CD4-positive, alpha-beta T cell (primary cell): ENCODE results near the gene AGBL4. TPM values are rescaled to one million over a fixed set of nuclear protein-coding genes. Genes with fewer than 3 reads are reported as not detected.

Experiments used
- ATAC-seq: fragments of 200-7000 bp; cut with Tn5 transposase; one replicate; pipeline ENCODE4 v1.10.0; 2022; ENCODE audit warnings: mild to moderate bottlenecking; ENCODE audit not compliant: poor library complexity
- CTCF ChIA-PET: fragments of 350-600 bp; sonication (Branson Sonifier 250); formaldehyde crosslinking; loops from one replicate; lab custom pipeline; 2021; ENCODE audit warnings: antibody characterized with exemption, inconsistent platforms; lab: Charles Lee
- POLR2A ChIA-PET: fragments of 350-600 bp; sonication (Branson Sonifier 250); formaldehyde crosslinking; loops from one replicate; lab custom pipeline; 2021; ENCODE audit warnings: antibody characterized with exemption, inconsistent platforms; lab: Charles Lee
- DNase-seq, 14 experiments: peaks; one replicate each; pipeline ENCODE4 v3.0.0-alpha.2; 2013 to 2020; ENCODE audit warnings: mixed read lengths in 2 of 14
- H3K27ac ChIP-seq, 2 donors: one replicate each; pipeline versions ENCODE4 v1.5.1 to v1.7.0; 2013; ENCODE audit warnings: low read length in 2 of 2, low read depth in 1 of 2, mild to moderate bottlenecking in 1 of 2
- H3K27me3 ChIP-seq, 2 experiments: 1 replicate in 1 of 2; 2 replicates in 1 of 2; pipeline versions ENCODE4 v1.6.1 to v1.7.0; 2013; ENCODE audit warnings: low read length in 2 of 2, control low read depth in 1 of 2, mild to moderate bottlenecking in 1 of 2, moderate library complexity in 1 of 2; ENCODE audit not compliant: insufficient read depth in 2 of 2, control insufficient read depth in 1 of 2
- H3K36me3 ChIP-seq: one replicate; pipeline ENCODE4 v1.6.1; 2013; ENCODE audit warnings: low read length, control low read depth; ENCODE audit not compliant: insufficient read depth
- H3K4me1 ChIP-seq: one replicate; pipeline ENCODE4 v1.6.1; 2013; ENCODE audit warnings: low read length, control low read depth; ENCODE audit not compliant: insufficient read depth
- H3K4me3 ChIP-seq: one replicate; pipeline ENCODE4 v1.5.1; 2013; ENCODE audit warnings: mild to moderate bottlenecking, low read length, moderate library complexity
- H3K9me3 ChIP-seq, 2 experiments: 1 replicate in 1 of 2; 2 replicates in 1 of 2; pipeline versions ENCODE4 v1.6.1 to v1.7.0; 2013; ENCODE audit warnings: low read length in 2 of 2, mild to moderate bottlenecking in 2 of 2, control low read depth in 1 of 2, moderate library complexity in 1 of 2; ENCODE audit not compliant: control insufficient read depth in 1 of 2, insufficient read depth in 1 of 2
- H3K27ac Mint-ChIP-seq: one replicate; pipeline ENCODE4 v1.8.0; 2020; ENCODE audit warnings: mixed read lengths
- H3K27me3 Mint-ChIP-seq: one replicate; pipeline ENCODE4 v1.8.0; 2021; ENCODE audit warnings: mixed read lengths
- H3K36me3 Mint-ChIP-seq: one replicate; pipeline ENCODE4 v1.8.0; 2021; ENCODE audit warnings: low read depth, mixed read lengths
- H3K4me1 Mint-ChIP-seq: one replicate; pipeline ENCODE4 v1.8.0; 2021; ENCODE audit warnings: low read depth, mixed read lengths
- H3K4me3 Mint-ChIP-seq: one replicate; pipeline ENCODE4 v1.8.0; 2020; ENCODE audit warnings: mild to moderate bottlenecking, mixed read lengths
- H3K9me3 Mint-ChIP-seq: one replicate; pipeline ENCODE4 v1.8.0; 2020; ENCODE audit warnings: mixed read lengths
- CTCF ChIP-seq: fragments of 200-600 bp; IDR thresholded peaks from one replicate; pipeline ENCODE4 v1.8.0; 2022; ENCODE audit warnings: antibody characterized with exemption, mild to moderate bottlenecking
- intact Hi-C, 2 experiments: fragments of 100-400 bp; cut with DNase I in 1 of 2; cut with micrococcal nuclease in 1 of 2; formaldehyde crosslinking; loops; one replicate each; pipeline versions ENCODE4 v1.15.1 to v1.9.0; 2023 to 2025; cut with DNase I, micrococcal nuclease
- total RNA-seq, 174 experiments: library from RNA in 2 of 174; stranded (reverse) in 2 of 174; gene quantifications; one replicate each; pipeline ENCODE4 v1.2.3 and lab custom pipeline; 2021 to 2026

The AGBL4 gene
- total RNA-seq, 2 experiments from 2014 or later = 0.11 TPM; not detected in 1

- no peaks in the 10 kb centered on the region for H3K9me3 Mint-ChIP-seq
These were observed 1270.5 kb downstream of the AGBL4 start for GRCh38 chr1:48753293-48753692.

GRCh38 chr1:48750109-48750508, 1273.6 kb downstream of the AGBL4 start:
- ChIA-PET POLR2A (no interaction called here), CTCF (no interaction called here)
- no peak overlapping the region for H3K27ac ChIP-seq
- H3K27me3 ChIP-seq = no peaks in the 10 kb centered on the region
- H3K4me3 ChIP-seq = no peak overlapping the region
- ATAC-seq (no peak), DNase-seq (peak in 2 of 14 experiments; percentile 12 to 14)
- H3K36me3 ChIP-seq = no peaks in the 10 kb centered on the region
- Mint-ChIP-seq H3K36me3 (peaks cover 34% of the 10 kb centered on the region), H3K27me3 (no peaks in the 10 kb centered on the region), H3K4me1 (no peaks in the 10 kb centered on the region), H3K9me3 (no peaks in the 10 kb centered on the region), H3K27ac (no peak overlapping the region), H3K4me3 (no peak overlapping the region)
- no peak for TF ChIP-seq CTCF
- intact Hi-C loops = no loop called here
- no peaks in the 10 kb centered on the region for H3K4me1 ChIP-seq
- H3K9me3 ChIP-seq = no peaks in the 10 kb centered on the region

More at GRCh38 chr1:48753293-48753692, 1270.5 kb downstream of the AGBL4 start:
- CTCF ChIA-PET = no interaction called here
- ATAC-seq (no peak), DNase-seq (no peak)
- Mint-ChIP-seq H3K27me3 (no peaks in the 10 kb centered on the region), H3K4me1 (no peaks in the 10 kb centered on the region), H3K36me3 (peaks cover 51% of the 10 kb centered on the region), H3K27ac (no peak overlapping the region), H3K4me3 (no peak overlapping the region)
- H3K9me3 ChIP-seq = no peaks in the 10 kb centered on the region
- no peak for TF ChIP-seq CTCF
- no peaks in the 10 kb centered on the region for H3K27me3 ChIP-seq
- H3K36me3 ChIP-seq = no peaks in the 10 kb centered on the region
- no peak overlapping the region for H3K27ac ChIP-seq
- intact Hi-C loops = no loop called here
- H3K4me3 ChIP-seq = no peak overlapping the region
- POLR2A ChIA-PET = no interaction called here
- no peaks in the 10 kb centered on the region for H3K4me1 ChIP-seq

- POLR2A ChIA-PET = no interaction called here
- Mint-ChIP-seq H3K27me3 (no peaks in the 10 kb centered on the region), H3K9me3 (no peaks in the 10 kb centered on the region), H3K4me1 (no peaks in the 10 kb centered on the region), H3K27ac (no peak overlapping the region), H3K36me3 (peaks cover 33% of the 10 kb centered on the region), H3K4me3 (no peak overlapping the region)
- ATAC-seq (no peak), DNase-seq (no peak)
- no peak for TF ChIP-seq CTCF
- H3K4me3 ChIP-seq = no peak overlapping the region
- H3K36me3 ChIP-seq = no peaks in the 10 kb centered on the region
- H3K27me3 ChIP-seq = no peaks in the 10 kb centered on the region
- CTCF ChIA-PET = no interaction called here
- intact Hi-C loops = no loop called here
- H3K9me3 ChIP-seq = no peaks in the 10 kb centered on the region
- H3K4me1 ChIP-seq = no peaks in the 10 kb centered on the region
- H3K27ac ChIP-seq = no peak overlapping the region
These were observed 1274.7 kb downstream of the AGBL4 start for GRCh38 chr1:48749068-48749467.
